ENCODE measurements around the gene RAB11FIP5.
"Not testable (repeated sequence)": the region's sequence is repeated elsewhere in the genome, so short reads cannot be mapped to it uniquely, and the experiment has no call there.

RAB11FIP5 gene, protein sequence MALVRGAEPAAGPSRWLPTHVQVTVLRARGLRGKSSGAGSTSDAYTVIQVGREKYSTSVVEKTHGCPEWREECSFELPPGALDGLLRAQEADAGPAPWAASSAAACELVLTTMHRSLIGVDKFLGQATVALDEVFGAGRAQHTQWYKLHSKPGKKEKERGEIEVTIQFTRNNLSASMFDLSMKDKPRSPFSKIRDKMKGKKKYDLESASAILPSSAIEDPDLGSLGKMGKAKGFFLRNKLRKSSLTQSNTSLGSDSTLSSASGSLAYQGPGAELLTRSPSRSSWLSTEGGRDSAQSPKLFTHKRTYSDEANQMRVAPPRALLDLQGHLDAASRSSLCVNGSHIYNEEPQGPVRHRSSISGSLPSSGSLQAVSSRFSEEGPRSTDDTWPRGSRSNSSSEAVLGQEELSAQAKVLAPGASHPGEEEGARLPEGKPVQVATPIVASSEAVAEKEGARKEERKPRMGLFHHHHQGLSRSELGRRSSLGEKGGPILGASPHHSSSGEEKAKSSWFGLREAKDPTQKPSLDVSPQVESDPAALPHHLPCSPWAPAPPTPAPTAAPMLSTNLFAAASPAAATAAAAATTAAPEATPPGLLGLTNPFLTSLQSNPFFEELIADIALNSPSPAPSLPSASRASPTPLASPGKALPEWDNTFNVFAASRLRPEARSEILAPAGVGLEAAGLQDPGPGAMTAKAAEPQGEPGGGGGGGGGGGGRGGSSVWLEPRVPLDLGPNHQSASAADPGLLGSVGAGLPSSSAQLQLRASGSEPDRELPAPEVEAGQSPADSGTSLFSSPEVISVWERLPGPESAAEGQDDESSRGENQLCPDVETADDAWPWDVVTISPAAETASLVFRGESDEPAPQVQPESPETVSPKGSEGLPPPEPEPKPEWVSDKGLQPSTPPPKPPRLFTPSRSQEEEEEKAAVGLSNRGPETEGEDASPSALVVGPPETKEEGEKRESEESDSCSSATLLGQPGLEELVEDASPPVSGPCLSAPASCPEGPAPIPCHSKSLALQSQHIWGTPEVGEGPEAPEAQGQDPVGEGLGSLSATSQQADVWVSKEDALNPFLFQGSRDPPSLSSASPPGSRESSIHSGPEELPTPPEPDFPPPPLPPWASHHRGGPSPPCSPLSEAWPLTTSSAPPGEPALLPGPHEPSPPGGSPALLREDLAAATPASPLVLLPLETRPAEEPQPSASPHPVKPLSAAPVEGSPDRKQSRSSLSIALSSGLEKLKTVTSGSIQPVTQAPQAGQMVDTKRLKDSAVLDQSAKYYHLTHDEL (N-terminal part only)

DNA sequence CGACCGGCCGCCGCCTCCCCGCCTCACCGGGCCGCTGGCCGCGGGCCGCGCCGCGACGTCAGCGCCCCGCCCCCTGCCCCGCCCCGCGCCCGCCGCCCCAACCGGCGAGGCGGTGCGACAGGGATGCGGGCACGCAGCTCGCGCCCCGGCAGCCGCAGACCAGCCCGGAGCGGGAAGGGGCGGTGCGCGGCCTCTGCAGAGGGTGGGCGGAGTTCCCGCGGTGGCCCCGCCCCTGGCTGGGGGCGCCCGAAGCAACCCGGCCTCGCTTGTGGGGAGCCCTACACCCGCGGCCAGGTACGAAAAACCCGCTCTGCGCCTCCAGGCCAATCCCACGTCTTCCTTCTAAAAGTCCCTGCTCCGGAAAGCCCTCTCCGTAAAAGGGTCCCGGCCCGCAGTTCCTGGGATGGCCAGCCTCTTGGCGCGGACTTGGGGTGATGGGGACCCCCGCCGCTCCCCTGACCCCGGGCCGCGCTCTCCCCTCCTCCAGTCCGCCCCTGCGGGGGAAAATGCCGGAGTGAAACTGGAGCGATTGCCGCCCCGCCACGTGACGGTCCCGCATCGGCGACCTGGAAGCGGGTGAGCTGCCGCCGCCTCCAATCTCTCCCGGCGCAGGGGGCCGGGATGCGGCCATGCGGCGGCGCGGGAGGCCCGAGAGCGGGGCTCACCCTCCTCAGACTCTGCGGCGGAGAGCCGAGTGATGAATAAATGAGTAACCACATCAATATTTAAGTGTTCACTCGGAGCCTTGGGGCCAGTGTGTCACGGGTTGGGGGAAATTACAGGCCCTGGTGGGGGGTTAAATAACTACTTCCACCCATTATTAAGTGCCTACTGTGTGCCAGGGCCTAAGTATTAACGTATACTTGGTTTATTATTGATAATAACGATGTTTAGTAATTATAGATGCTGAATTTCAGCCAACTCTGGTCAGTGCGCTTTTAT is at the start of gene RAB11FIP5:
Gene RAB11FIP5, minus strand, starts transcription at position 36 of the 942 bp plus-strand sequence. CDS start 171 bp downstream, outside the sequence.
- DNase-seq = peak; percentile 34

DNA sequence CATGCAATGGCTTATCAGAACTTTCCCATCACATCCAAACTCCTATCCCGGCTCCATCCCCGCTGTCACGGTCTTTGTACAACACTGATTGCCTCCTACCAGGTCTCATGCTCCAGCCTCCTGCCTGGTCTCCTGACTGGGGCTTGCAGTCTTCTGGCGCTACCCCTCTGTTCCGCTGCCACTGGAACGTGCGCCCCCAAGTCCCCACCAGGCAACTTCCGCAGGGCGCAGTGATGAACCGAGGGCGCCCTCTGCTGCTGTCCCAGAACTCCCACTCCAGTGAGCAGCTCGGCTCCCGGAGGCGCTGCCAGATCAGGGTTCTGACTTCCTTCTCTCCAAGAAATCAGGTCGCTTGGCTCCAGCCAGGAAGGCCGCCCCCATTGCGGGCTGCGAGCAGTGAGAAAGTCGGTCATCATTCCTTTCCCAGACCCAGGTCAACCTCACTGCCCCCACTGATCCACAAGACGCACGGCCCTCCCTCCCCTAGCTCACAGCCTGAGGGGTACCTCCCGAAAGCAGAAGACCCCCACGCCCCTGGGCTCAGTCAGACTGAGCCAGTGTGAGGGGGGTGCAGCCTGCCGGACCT is 43.9 kb upstream of the RAB11FIP5 start:
- peak; percentile 42 for DNase-seq

DNA sequence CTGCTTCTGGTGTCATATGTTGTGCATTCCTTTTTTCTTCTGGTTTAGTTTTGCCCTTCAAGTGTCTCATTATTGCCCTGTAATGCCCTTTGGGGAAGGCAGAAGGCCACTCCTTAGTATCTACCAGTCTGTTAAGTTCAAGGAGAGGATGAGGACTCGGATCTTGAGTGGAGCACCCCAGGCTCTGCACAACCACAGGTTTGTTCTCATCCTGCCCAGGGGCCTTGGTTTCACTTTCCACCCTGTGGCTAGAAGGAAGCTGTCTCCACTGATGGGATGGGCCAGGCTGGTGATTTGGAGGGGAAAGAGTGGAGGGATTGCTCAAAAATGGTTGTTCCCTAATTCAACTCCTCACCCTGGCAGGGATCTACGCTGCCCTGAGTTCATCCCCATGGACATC is 30.2 kb upstream of the RAB11FIP5 start:
- peak; percentile 29 for DNase-seq

DNA sequence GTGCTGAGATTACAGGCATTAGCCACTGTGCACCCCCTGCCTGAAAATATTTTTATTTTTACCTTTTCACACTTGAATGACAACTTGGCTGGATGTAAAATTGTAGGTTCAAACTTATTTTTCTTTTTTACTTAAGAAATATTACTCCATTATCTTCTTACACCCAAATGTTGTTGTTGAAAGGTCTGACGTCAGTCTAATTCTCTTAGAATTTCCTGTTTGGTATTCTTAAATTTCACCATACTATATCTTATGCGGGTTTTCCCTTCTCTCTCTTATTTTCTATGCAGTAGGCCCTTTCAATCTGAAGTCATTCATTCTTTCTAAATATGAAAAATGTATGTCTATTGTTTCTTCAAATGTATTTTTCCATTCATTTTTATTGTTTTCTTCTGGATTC is 29.1 kb upstream of the RAB11FIP5 start:
- peak; percentile 40 for DNase-seq

DNA sequence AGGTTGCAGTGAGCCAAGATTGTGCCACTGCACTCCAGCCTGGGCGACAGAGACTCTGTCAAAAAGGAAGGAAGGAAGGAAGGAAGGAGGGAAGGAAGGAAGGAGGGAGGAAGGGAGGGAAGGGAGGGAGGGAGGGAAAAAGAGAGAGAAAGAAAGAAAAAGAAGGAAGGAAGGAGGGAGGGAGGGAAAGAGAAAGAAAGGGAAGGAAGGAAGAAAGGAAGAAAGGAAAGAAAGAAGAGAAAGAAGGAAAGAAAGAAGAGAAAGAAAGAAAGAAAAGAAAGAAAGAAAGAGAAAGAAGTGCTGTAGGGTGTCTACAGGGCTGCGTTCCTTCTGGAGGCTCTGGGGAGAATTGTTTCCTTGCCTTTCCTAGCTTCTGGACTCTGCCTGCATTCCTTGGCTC is 22.5 kb upstream of the RAB11FIP5 start:
- DNase-seq = no peak

DNA sequence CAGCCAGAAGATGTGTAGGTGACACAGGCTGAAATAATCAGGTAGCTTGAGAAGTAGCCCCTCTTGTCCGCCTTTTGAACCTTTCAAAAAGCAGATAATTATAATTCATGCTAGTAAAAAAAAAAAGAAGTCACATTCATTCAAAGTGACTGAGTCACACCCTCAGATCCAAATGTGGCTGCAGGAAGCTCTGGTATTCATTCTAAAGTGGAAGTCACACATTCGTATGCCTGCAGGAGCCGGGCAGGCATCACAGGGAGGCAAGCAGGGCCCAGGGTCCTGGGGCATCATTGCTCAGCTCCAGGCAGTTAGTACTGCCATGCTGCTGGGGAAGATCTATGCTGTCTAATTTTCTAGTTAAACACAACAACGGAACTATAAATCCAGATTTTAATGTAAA is 21.7 kb upstream of the RAB11FIP5 start:
- DNase-seq = no peak

DNA sequence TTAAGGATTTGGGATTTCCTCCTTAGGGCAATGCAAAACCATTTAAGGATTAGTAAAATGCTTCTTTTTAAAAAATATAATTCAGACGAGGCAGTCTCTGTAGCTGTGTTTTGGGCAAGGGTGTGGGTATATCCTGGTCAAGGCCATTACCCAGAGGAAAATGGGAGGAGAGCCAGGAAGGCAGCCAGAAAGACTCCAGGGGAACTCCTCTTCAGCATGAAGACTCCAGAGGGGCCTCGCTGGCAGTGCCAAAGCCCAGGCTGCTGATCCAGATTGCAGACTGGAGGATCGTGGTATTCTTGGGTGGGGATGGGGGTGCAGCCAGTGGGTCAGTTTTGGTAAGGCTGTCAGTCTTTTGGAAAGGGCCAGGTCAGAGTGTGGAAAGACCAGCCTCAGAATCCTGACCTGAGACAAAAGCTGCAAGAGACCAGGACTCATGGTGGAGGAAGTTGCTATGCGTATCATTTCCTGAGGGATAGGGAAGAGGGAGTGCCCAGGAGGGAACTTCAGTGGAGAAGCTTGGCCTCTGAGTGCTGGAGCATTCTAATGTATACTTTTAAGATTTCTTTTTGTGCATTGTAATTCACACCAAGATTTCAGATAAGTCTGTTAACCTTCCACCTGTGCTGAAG is 20.9 kb upstream of the RAB11FIP5 start:
- no peak for DNase-seq

DNA sequence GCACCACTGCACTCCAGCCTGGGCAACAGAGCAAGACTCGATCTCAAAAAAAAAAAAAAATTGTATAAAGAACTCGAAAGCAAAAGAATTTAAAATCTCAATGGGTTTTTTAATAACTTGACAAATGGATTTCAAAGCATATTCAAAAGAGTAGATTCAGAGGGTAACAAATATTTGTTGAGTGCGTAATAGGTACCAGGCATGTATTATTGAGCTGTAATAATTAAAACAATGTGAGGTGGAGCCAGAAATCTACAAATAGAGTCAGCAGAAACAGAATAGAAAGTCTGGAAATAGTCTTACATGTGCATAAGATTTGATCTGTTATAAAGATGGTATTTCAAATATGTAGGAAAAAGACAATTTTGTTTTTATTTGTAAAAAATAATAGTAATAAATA is 19.1 kb upstream of the RAB11FIP5 start:
- DNase-seq = no peak

DNA sequence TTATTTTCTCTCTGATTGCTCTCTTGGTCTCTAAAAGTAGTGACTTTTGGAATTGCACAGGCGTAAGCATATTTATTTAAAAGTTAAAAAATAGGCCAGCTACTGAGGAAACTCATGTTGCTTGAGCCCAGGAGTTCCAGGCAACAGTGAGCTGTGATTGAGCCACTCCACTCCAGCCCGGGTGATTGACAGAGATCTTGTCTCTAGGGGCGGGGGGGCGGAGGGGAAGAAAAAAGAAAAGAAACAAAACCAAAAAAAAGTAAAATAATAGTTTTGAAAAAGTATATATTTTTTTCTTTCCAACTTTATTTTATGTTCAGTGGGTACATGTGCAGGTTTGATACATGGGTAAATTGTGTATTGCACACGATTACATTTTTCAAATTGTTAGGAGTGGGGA is 18.0 kb upstream of the RAB11FIP5 start:
- no peak for DNase-seq

DNA sequence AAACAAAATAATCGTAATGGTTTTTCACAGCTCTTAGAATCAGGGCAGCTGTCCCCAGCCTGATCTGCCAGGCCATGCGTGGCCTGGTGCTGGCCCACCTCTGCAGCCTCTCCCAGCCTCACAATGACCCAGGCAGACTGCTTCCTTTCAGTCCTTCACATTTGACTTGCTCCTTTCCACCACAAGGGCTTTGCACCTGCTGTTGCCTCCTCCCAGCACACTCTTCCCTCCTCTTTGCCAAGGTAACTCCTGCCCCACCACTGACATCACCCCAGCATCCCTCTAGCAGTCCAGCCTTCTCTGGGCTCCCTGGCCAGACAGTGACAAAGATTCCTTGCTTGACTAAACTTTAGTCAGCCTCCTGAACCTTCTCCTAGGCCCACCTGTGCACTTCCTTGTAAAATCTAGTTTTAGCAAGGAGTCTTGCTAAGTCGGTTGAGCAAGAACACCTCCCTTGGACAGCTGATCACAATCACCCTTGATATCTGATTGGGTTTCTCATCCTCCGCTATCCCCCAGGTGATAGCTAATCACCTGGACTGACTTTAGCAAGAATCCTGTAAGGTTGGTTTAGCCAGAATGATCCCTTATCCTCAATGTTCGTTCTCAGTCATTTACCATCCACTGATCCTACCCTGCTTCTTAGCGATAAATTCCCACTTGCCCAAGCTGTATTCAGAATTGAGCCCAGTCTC is 16.2 kb upstream of the RAB11FIP5 start:
- no peak for DNase-seq

DNA sequence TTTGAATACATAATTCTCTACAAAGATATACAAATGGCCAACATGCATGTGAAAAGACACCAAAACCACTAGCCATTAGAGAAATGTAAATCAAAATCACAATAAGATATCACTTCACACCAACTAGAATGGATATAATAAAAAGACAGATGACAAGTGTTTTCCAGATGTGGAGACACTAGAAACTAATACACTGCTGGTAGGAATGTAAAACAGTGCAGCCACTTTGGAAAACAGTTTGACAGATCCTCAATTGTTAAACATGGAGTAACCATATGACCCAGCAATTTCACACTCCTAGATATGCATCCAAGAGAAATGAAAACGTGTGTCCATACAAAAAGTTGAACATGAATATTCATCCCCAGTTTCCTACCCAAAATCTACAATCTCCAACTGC is 9.8 kb upstream of the RAB11FIP5 start:
- no peak for DNase-seq

DNA sequence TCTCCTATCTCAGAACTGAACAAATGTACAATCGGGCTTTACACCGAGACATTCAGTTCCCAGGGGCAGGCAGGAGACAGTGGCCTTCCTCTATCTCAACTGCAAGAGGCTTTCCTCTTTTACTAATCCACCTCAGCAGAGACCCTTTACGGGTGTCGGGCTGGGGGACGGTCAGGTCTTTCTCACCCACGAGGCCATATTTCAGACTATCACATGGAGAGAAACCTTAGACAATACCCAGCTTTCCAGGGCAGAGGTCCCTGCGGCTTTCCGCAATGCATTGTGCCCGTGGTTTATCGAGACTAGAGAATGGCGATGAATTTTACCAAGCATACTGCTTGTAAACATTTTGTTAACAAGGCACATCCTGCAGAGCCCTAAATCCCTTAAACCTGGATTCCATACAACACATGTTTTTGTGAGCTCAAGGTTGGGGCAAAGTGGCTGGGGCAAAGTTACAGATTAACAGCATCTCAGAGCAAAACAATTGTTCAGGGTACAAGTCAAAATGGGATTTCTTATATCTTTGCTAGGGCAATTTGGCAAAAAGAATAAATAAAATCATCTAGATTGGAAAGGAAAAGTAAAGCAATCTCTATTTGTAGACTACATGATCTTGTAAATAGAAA is 7.0 kb upstream of the RAB11FIP5 start:
- DNase-seq = not testable (repeated sequence)

DNA sequence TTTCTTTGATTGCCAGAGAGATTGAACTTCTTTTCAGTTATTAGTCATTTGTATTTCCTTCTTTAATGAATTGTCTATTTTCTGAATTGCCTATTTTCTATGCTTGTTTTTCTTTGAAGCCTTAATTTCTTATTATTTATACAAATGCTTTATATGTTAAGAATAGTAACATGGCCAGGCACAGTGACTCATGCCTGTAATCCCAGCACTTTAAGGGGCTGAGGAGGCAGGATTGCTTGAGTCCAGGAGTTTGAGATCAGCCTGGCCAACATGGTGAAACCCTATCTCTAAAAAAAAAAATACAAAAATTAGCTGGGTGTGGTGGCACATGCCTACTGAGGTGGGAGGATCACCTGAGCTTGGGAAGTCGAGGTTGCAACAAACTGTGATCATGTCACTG is 4.7 kb upstream of the RAB11FIP5 start:
- no peak for DNase-seq

DNA sequence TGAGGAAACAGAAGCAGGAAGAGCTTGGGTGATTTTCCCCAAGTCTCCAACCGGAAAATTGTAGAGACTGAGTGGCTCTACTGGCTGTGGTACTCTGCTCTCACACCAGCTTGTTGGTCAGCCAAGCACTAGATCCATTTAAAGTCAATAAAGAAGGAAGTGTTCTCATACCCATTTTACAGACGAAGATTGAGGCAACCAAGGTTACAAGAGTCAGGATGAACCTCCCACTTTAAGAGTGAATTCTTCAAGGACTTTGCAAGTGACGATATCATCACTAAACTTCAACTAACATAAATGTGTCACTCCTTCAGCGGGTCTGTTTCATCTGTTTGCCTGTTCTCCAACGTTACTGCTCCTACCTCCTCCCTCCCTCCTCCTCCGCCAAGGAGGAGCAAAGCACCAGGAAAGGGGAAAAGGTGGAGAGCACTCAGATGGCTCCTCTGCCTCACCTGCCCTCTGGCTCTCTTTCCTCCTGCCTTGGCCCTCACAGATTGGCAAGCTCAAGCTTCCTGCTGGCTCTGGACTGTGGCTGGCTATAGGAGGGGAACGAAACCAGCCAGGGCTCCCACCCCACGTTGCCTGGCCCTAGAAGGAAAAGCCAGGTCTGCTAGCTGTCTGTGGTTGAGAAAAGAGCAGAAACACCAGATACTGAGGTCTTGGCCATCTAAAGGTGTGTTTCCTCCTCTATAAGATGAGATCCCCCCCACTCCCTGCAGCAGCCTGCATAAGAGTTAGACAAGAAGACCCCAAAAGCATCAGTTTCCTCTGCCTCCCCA is 3.6 kb upstream of the RAB11FIP5 start:
- no peak for DNase-seq

DNA sequence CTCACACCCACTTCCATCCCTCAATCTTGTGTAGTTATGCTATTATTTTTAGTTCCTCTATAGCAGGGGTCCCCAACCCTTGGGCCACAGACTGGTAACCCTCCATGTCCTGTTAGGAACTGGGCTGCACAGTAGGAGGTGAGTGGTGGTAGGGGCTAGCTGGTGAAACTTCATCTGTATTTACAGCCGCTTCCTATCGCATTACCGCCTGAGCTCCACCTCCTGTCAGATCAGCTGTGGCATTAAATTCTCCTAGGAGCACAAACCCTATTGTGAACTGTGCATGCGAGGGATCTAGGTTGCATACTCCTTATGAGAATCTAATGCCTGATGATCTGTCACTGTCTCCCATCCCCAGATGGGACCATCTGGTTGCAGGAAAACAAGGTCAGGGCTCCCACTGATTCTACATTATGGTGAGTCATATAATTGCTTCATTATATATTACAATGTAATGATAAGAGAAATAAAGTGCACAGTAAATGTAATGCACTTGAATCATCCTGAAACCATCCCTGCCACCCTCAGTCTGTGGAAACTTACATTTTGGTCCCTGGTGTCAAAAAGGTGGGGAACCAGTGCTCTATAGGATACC is 1.6 kb upstream of the RAB11FIP5 start:
- DNase-seq = no peak

DNA sequence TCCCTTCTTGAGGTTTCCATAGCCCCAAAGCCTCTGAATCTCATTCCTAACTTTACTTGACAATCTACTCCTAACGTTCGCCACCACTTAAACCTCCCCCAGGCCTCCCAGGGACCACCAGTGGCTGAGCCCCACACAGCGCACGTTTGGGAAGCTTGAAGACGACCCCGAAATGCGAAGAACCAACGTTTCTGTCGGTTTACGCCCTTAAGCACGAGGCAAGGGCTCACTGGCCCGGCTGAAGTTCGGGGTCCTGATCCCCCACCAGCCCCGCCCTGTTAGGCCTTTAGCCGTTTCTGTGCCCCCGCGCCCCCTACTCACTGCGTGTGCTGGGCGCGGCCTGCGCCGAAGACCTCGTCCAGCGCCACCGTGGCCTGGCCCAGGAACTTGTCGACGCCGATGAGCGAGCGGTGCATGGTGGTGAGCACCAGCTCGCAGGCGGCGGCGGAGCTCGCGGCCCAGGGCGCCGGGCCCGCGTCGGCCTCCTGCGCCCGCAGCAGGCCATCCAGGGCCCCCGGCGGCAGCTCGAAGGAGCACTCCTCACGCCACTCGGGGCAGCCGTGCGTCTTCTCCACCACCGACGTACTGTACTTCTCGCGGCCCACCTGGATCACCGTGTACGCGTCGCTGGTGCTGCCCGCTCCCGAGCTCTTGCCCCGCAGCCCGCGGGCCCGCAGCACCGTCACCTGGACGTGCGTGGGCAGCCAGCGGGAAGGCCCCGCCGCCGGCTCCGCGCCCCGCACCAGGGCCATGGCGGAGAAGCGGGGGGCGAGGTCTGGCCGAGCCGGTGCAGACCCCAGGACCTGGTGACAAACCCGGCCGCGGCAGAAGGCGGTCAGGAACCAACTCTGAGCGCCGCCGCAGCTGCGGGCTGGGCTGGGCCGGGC is 479 bp downstream of the RAB11FIP5 start:
- DNase-seq = peak; percentile 6
